GM18519 (cell line): ENCODE results near the gene MTURN.
A peak's percentile ranks its signal among the peaks of the same experiment; 100 is the strongest.
"Not testable (repeated sequence)": the region's sequence is repeated elsewhere in the genome, so short reads cannot be mapped to it uniquely, and the experiment has no call there.

Source experiments
- ATAC-seq: cut with Tn5 transposase; IDR thresholded peaks from one replicate; pipeline ENCODE4 v1.9.1; 2021; ENCODE audit warnings: mild to moderate bottlenecking, moderate library complexity; ENCODE audit not compliant: unreplicated experiment, low FRiP score

MTURN gene

GRCh38 chr7:30134611-30135300 lies at the start of gene MTURN:
MTURN (plus strand) TSS chr7:30134986; CDS start chr7:30135137, 151 bp downstream.
- ATAC-seq = peak; percentile 75

GRCh38 chr7:30086529-30086928 lies 48.3 kb upstream of the MTURN start:
- no peak for ATAC-seq

GRCh38 chr7:30087371-30087770 lies 47.4 kb upstream of the MTURN start:
- no peak for ATAC-seq

GRCh38 chr7:30088362-30088761 lies 46.4 kb upstream of the MTURN start:
- ATAC-seq = no peak

GRCh38 chr7:30090111-30090510 lies 44.7 kb upstream of the MTURN start:
- ATAC-seq = no peak

- no peak for ATAC-seq
Observed at GRCh38 chr7:30091491-30091912, 43.3 kb upstream of the MTURN start.

GRCh38 chr7:30091987-30092386 lies 42.8 kb upstream of the MTURN start:
- ATAC-seq = no peak

GRCh38 chr7:30093420-30093952 lies 41.3 kb upstream of the MTURN start:
- no peak for ATAC-seq

- not testable (repeated sequence) for ATAC-seq
Observed at GRCh38 chr7:30098599-30098998, 36.2 kb upstream of the MTURN start.

GRCh38 chr7:30102281-30102680 lies 32.5 kb upstream of the MTURN start:
- ATAC-seq = no peak

GRCh38 chr7:30104157-30104556 lies 30.6 kb upstream of the MTURN start:
- no peak for ATAC-seq

GRCh38 chr7:30112103-30112713 lies 22.6 kb upstream of the MTURN start:
- ATAC-seq = no peak

- no peak for ATAC-seq
Observed at GRCh38 chr7:30113144-30113543, 21.6 kb upstream of the MTURN start.

GRCh38 chr7:30114536-30115238 lies 20.1 kb upstream of the MTURN start:
- ATAC-seq = no peak

GRCh38 chr7:30115709-30116297 lies 19.0 kb upstream of the MTURN start:
- ATAC-seq = no peak

GRCh38 chr7:30116771-30117170 lies 18.0 kb upstream of the MTURN start:
- no peak for ATAC-seq

GRCh38 chr7:30117896-30118295 lies 16.9 kb upstream of the MTURN start:
- ATAC-seq = no peak

GRCh38 chr7:30119890-30120577 lies 14.8 kb upstream of the MTURN start:
- ATAC-seq = no peak

GRCh38 chr7:30133736-30134610 lies 813 bp upstream of the MTURN start:
- no peak for ATAC-seq
